HepG2 (cell line): ENCODE data around the gene GPRIN1. TPM values are rescaled to one million over a fixed set of nuclear protein-coding genes. Genes with fewer than 3 reads are reported as not detected.

Source experiments
- AKNA ChIP-seq: sonication (generic); formaldehyde crosslinking; IDR thresholded peaks from 2 replicates; pipeline ENCODE4 v1.4.0; 2020; ENCODE audit warnings: missing genetic modification reagents, borderline replicate concordance
- EHMT2 ChIP-seq: fragments of 200-600 bp; sonication (generic); IDR thresholded peaks from 2 replicates; pipeline ENCODE4 v1.7.0; 2017; ENCODE audit warnings: antibody characterized with exemption, low read depth, low read length, borderline replicate concordance
- ESRRA ChIP-seq: sonication (generic); formaldehyde crosslinking; IDR thresholded peaks from 2 replicates; pipeline ENCODE4 v1.5.1; 2020; ENCODE audit warnings: mild to moderate bottlenecking, low read depth, missing genetic modification reagents
- FUBP1 ChIP-seq: sonication (generic); formaldehyde crosslinking; IDR thresholded peaks from 2 replicates; pipeline ENCODE4 v1.5.1; 2020; ENCODE audit warnings: missing genetic modification reagents, mild to moderate bottlenecking, borderline replicate concordance
- GATAD2A ChIP-seq: IDR thresholded peaks from 2 replicates; pipeline ENCODE4 v1.6.1; 2016
- ISX ChIP-seq: sonication (generic); formaldehyde crosslinking; conservative IDR thresholded peaks from 2 replicates; pipeline ENCODE4 v1.5.0; 2020; ENCODE audit warnings: missing genetic modification reagents
- JDP2 ChIP-seq: sonication (generic); formaldehyde crosslinking; IDR thresholded peaks from 2 replicates; pipeline ENCODE4 v1.8.1; 2022; ENCODE audit warnings: missing genetic modification reagents, borderline replicate concordance
- KLF6 ChIP-seq: IDR thresholded peaks from 2 replicates; pipeline ENCODE4 v1.8.0; 2016; ENCODE audit warnings: missing biosample characterization, missing genetic modification reagents
- RCOR2 ChIP-seq: IDR thresholded peaks from 2 replicates; pipeline ENCODE4 v1.6.1; 2016; ENCODE audit warnings: missing biosample characterization, missing genetic modification reagents
- THAP8 ChIP-seq: sonication (generic); formaldehyde crosslinking; IDR thresholded peaks from 2 replicates; pipeline ENCODE4 v1.5.1; 2020; ENCODE audit warnings: missing genetic modification reagents, mild to moderate bottlenecking, borderline replicate concordance
- ZBTB10 ChIP-seq: sonication (generic); formaldehyde crosslinking; IDR thresholded peaks from 2 replicates; pipeline ENCODE4 v1.4.0; 2020; ENCODE audit warnings: missing genetic modification reagents, borderline replicate concordance
- ZGPAT ChIP-seq: IDR thresholded peaks from 2 replicates; pipeline ENCODE4 v1.6.1; 2016; ENCODE audit warnings: mild to moderate bottlenecking
- ZHX1 ChIP-seq: sonication (generic); formaldehyde crosslinking; IDR thresholded peaks from 2 replicates; pipeline ENCODE4 v1.8.1; 2022; ENCODE audit warnings: low read depth, mild to moderate bottlenecking, missing genetic modification reagents
- ZNF136 ChIP-seq: sonication (generic); formaldehyde crosslinking; IDR thresholded peaks from 2 replicates; pipeline ENCODE4 v1.8.1; 2022; ENCODE audit warnings: low read depth, mild to moderate bottlenecking, moderate library complexity, missing genetic modification reagents
- ZNF879 ChIP-seq: sonication (generic); formaldehyde crosslinking; IDR thresholded peaks from 2 replicates; pipeline ENCODE4 v1.8.1; 2023; ENCODE audit warnings: missing genetic modification reagents
- polyA plus RNA-seq, 8 experiments: library from polyadenylated mRNA; depleted of rRNA in 3 of 8; stranded (reverse) in 7 of 8; unstranded in 1 of 8; fragments of >200 nt; fragmentation: Illumina TruSeq in 4 of 8; extraction: Trizol in 4 of 8; gene quantifications; 2 replicates each; pipeline versions ENCODE4 v1.2.1 to v1.2.3, GENCODE V29; 2011 to 2016; ENCODE audit warnings: low read depth in 4 of 8, missing spikeins in 1 of 8, mixed read lengths in 1 of 8; ENCODE audit not compliant: insufficient read depth in 1 of 8
- total RNA-seq, 5 experiments: library from RNA; depleted of rRNA; stranded (reverse); fragments of >200 nt; fragmentation: Illumina TruSeq; extraction: Trizol; gene quantifications; 2 replicates each; pipeline ENCODE4 v1.2.3, GENCODE V29; 2016; ENCODE audit warnings: low read depth in 1 of 5

The GPRIN1 gene
- total and polyA plus RNA-seq, 2 of the 13 experiments (the other 11 are each of a cell fraction or from before 2014, with no cell fraction given), result 0.32 to 2.0 TPM

- TF ChIP-seq ZHX1 (CRISPR knock-in tag) (no peak), ZGPAT (CRISPR knock-in tag) (peak; percentile 37; the same call in 1 of the 2 replicates), JDP2 (no peak; the same call in 1 of the 2 replicates), ZNF136 (CRISPR knock-in tag) (no peak), ISX (CRISPR knock-in tag) (no peak), RCOR2 (CRISPR knock-in tag) (no peak), ESRRA (CRISPR knock-in tag) (no peak), ZNF879 (CRISPR knock-in tag) (no peak), ZBTB10 (no peak), GATAD2A (CRISPR knock-in tag) (peak; percentile 57), FUBP1 (CRISPR knock-in tag) (no peak), KLF6 (CRISPR knock-in tag) (peak; percentile 97), THAP8 (CRISPR knock-in tag) (no peak), EHMT2 (peak; percentile 92; the same call in 1 of the 2 replicates), AKNA (CRISPR knock-in tag) (peak; percentile 80; the same call in 1 of the 2 replicates)
Observed at GRCh38 chr5:176611435-176611834, 1.5 kb upstream of the GPRIN1 start (continued).
